HTERT RPE-1 (cell line): ENCODE data around the gene C3orf38.
"Not testable (repeated sequence)": the region's sequence is repeated elsewhere in the genome, so short reads cannot be mapped to it uniquely, and the experiment has no call there.

Experiments
- in situ Hi-C: fragments of 300-500 bp; cut with MboI; formaldehyde crosslinking; loops from 4 replicates; pipeline ENCODE4 v1.14.3; 2020; ENCODE audit warnings: low sequenced_read_pairs

The C3orf38 gene

GRCh38 chr3:88151358-88151757, 1.6 kb downstream of the C3orf38 start:
- in situ Hi-C loops = no loop called here

GRCh38 chr3:88152841-88153240, 3.1 kb downstream of the C3orf38 start:
- in situ Hi-C loops = no loop called here

GRCh38 chr3:88166419-88166971, 16.7 kb downstream of the C3orf38 start:
- in situ Hi-C loops = no loop called here

GRCh38 chr3:88167173-88167572, 17.4 kb downstream of the C3orf38 start:
- in situ Hi-C loops = no loop called here

GRCh38 chr3:88167704-88168103, 17.9 kb downstream of the C3orf38 start:
- in situ Hi-C loops = no loop called here

GRCh38 chr3:88168171-88168570, 18.4 kb downstream of the C3orf38 start:
- in situ Hi-C loops = no loop called here

- in situ Hi-C loops = no loop called here
Observed at GRCh38 chr3:88180398-88180999, 30.7 kb downstream of the C3orf38 start.

GRCh38 chr3:88182165-88182918, 32.6 kb downstream of the C3orf38 start:
- in situ Hi-C loops = not testable (repeated sequence)

- in situ Hi-C loops = no loop called here
Observed at GRCh38 chr3:88188436-88188835, 38.7 kb downstream of the C3orf38 start.

- in situ Hi-C loops = no loop called here
Observed at GRCh38 chr3:88189361-88189810, 39.6 kb downstream of the C3orf38 start.

GRCh38 chr3:88191872-88192409, 42.2 kb downstream of the C3orf38 start:
- in situ Hi-C loops = no loop called here

- in situ Hi-C loops = no loop called here
Observed at GRCh38 chr3:88192631-88193030, 42.9 kb downstream of the C3orf38 start.

GRCh38 chr3:88195951-88196434, 46.2 kb downstream of the C3orf38 start:
- in situ Hi-C loops = no loop called here

- in situ Hi-C loops = no loop called here
Observed at GRCh38 chr3:88198121-88198520, 48.4 kb downstream of the C3orf38 start.

GRCh38 chr3:88203642-88204055, 53.9 kb downstream of the C3orf38 start:
- in situ Hi-C loops = no loop called here
